Activated CD8-positive, alpha-beta T cell treated with anti-CD3 and anti-CD28 coated beads for 36 hours (primary cell): ENCODE results near the gene CFAP20DC. TPM values are rescaled to one million over a fixed set of nuclear protein-coding genes. Genes with fewer than 3 reads are reported as not detected.

ENCODE experiments used
- ATAC-seq: fragments of 200-7000 bp; cut with Tn5 transposase; one replicate; pipeline ENCODE4 v1.10.0; 2021; ENCODE audit warnings: mild to moderate bottlenecking, moderate library complexity
- CTCF ChIA-PET: fragments of 350-600 bp; sonication (Branson Sonifier 250); formaldehyde crosslinking; loops from one replicate; lab custom pipeline; 2021; ENCODE audit warnings: antibody characterized with exemption; lab: Charles Lee
- POLR2A ChIA-PET: fragments of 350-600 bp; sonication (Branson Sonifier 250); formaldehyde crosslinking; loops from one replicate; lab custom pipeline; 2021; ENCODE audit warnings: antibody characterized with exemption; lab: Charles Lee
- DNase-seq: peaks from one replicate; pipeline ENCODE4 v3.0.0-alpha.2; 2020
- H3K27ac Mint-ChIP-seq: one replicate; pipeline ENCODE4 v1.8.0; 2021; ENCODE audit warnings: mild to moderate bottlenecking, mixed read lengths
- H3K27me3 Mint-ChIP-seq: one replicate; pipeline ENCODE4 v1.8.0; 2021; ENCODE audit warnings: mixed read lengths
- H3K36me3 Mint-ChIP-seq: one replicate; pipeline ENCODE4 v1.8.0; 2021; ENCODE audit warnings: low read depth, mixed read lengths
- H3K4me1 Mint-ChIP-seq: one replicate; pipeline ENCODE4 v1.8.0; 2021; ENCODE audit warnings: low read depth, mixed read lengths
- H3K4me3 Mint-ChIP-seq: one replicate; pipeline ENCODE4 v1.8.0; 2021; ENCODE audit warnings: mild to moderate bottlenecking, moderate library complexity, mixed read lengths
- H3K9me3 Mint-ChIP-seq: one replicate; pipeline ENCODE4 v1.8.0; 2021; ENCODE audit warnings: mixed read lengths
- intact Hi-C: fragments of 100-400 bp; cut with micrococcal nuclease; formaldehyde crosslinking; loops from one replicate; pipeline ENCODE4 v1.10.0; 2022
- total RNA-seq, 2 experiments: library from RNA; stranded (reverse); gene quantifications; one replicate each; pipeline ENCODE4 v1.2.3, GENCODE V29; 2021
- TF ChIP-seq, protein P1 (sequence below): fragments of 200-600 bp; IDR thresholded peaks from one replicate; pipeline ENCODE4 v1.8.0; 2022; ENCODE audit warnings: antibody characterized with exemption, mild to moderate bottlenecking

The CFAP20DC gene
- total RNA-seq, 2 experiments from 2014 or later = 1.4 to 1.5 TPM

DNA sequence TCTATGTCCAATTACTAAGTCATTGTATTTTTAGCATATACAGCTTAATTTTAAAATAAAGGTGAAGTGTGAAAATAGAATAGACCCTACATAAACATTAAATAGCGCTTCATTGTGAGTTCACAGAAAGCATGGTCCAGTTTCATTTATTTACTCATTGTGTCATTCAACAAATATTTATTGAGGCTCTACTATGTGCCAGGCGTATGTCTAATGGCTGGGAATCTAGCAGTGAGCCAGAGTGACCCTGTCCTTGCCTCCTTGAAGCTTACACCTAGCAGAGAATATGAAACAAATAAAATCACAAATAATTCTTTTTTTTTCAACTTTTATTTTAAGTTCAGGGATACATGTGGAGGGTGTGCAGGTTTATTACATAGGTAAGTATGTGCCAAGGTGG, 161.7 kb downstream of the CFAP20DC start:
- TF ChIP-seq, protein P1, sequence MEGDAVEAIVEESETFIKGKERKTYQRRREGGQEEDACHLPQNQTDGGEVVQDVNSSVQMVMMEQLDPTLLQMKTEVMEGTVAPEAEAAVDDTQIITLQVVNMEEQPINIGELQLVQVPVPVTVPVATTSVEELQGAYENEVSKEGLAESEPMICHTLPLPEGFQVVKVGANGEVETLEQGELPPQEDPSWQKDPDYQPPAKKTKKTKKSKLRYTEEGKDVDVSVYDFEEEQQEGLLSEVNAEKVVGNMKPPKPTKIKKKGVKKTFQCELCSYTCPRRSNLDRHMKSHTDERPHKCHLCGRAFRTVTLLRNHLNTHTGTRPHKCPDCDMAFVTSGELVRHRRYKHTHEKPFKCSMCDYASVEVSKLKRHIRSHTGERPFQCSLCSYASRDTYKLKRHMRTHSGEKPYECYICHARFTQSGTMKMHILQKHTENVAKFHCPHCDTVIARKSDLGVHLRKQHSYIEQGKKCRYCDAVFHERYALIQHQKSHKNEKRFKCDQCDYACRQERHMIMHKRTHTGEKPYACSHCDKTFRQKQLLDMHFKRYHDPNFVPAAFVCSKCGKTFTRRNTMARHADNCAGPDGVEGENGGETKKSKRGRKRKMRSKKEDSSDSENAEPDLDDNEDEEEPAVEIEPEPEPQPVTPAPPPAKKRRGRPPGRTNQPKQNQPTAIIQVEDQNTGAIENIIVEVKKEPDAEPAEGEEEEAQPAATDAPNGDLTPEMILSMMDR = no peak
- ATAC-seq = no peak
- Mint-ChIP-seq H3K27ac (no peak overlapping the region), H3K27me3 (peaks cover 2% of the 10 kb centered on the region), H3K9me3 (peaks cover 1% of the 10 kb centered on the region), H3K4me3 (no peak overlapping the region), H3K36me3 (no peaks in the 10 kb centered on the region), H3K4me1 (no peaks in the 10 kb centered on the region)
- CTCF ChIA-PET = no interaction called here
- POLR2A ChIA-PET = no interaction called here
- DNase-seq = no peak
- intact Hi-C loops = no loop called here

- POLR2A ChIA-PET = no interaction called here
- Mint-ChIP-seq H3K4me3 (no peak overlapping the region), H3K9me3 (no peaks in the 10 kb centered on the region), H3K4me1 (no peaks in the 10 kb centered on the region), H3K36me3 (no peaks in the 10 kb centered on the region), H3K27me3 (peaks cover 2% of the 10 kb centered on the region), H3K27ac (no peak overlapping the region)
- ATAC-seq = no peak
- no peak for DNase-seq
- CTCF ChIA-PET = no interaction called here
- TF ChIP-seq, protein P1 = no peak
- intact Hi-C loops = no loop called here
Measured at GRCh38 chr3:58884453-58884852, 165.4 kb downstream of the CFAP20DC start.

DNA sequence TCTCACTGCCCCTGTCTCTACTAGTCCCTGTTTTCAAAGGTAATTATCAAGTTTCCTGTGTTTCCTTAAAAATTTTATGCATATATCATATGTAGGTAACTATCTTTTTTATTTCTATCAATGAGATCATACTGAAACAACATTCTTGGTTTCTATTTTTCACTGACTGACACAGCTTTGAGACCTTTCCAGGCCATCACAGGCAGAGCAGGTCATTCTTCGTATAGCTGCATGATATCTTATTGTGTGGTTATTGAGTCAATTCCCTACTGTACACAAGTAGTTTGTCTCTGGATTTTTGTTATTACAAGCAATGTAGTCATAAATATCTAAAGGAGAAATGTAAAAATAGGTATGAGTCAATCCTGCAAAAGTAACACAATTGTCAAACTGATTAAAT, 169.6 kb downstream of the CFAP20DC start:
- TF ChIP-seq, protein P1 = no peak
- no peak overlapping the region for H3K4me3 Mint-ChIP-seq
- H3K9me3 Mint-ChIP-seq = no peaks in the 10 kb centered on the region
- ATAC-seq = no peak
- H3K4me1 Mint-ChIP-seq = no peaks in the 10 kb centered on the region
- ChIA-PET POLR2A (no interaction called here), CTCF (no interaction called here)
- no peaks in the 10 kb centered on the region for H3K27me3 Mint-ChIP-seq
- no peak for DNase-seq
- no peak overlapping the region for H3K27ac Mint-ChIP-seq
- no peaks in the 10 kb centered on the region for H3K36me3 Mint-ChIP-seq
- intact Hi-C loops = no loop called here

- TF ChIP-seq, protein P1 = no peak
- Mint-ChIP-seq H3K36me3 (no peaks in the 10 kb centered on the region), H3K27me3 (peaks cover 3% of the 10 kb centered on the region), H3K27ac (peak overlapping the region; percentile 59), H3K4me3 (no peak overlapping the region), H3K4me1 (peaks cover 11% of the 10 kb centered on the region), H3K9me3 (no peaks in the 10 kb centered on the region)
- DNase-seq = peak; percentile 49
- CTCF ChIA-PET = no interaction called here
- peak; percentile 91 for ATAC-seq
- intact Hi-C loops = no loop called here
- POLR2A ChIA-PET = no interaction called here
Measured at GRCh38 chr3:58874795-58875194, 175.0 kb downstream of the CFAP20DC start.

- intact Hi-C loops = no loop called here
- H3K9me3 Mint-ChIP-seq = no peaks in the 10 kb centered on the region
- peak; percentile 74 for ATAC-seq
- H3K4me3 Mint-ChIP-seq = no peak overlapping the region
- TF ChIP-seq, protein P1 = no peak
- peak overlapping the region; percentile 59 for H3K27ac Mint-ChIP-seq
- peaks cover 11% of the 10 kb centered on the region for H3K4me1 Mint-ChIP-seq
- peaks cover 3% of the 10 kb centered on the region for H3K27me3 Mint-ChIP-seq
- ChIA-PET POLR2A (no interaction called here), CTCF (no interaction called here)
- H3K36me3 Mint-ChIP-seq = no peaks in the 10 kb centered on the region
- peak; percentile 7 for DNase-seq
Measured at GRCh38 chr3:58874248-58874741, 175.5 kb downstream of the CFAP20DC start.
